ENCODE measurements around the gene CEP112. TPM values are rescaled to one million over a fixed set of nuclear protein-coding genes. Genes with fewer than 3 reads are reported as not detected.

Gene CEP112
- total and polyA plus RNA-seq, 3 donors from 2014 or later, result 50.2 to 107 (median 78.8) TPM

- TF ChIP-seq POLR2A (IDR thresholded peaks at IDR 0.05) (no peak), CTCF (IDR thresholded peaks at IDR 0.05) (no peak)
- no peaks in the 10 kb centered on the region for H3K4me1 ChIP-seq
- no peak for DNase-seq
- H3K9me3 ChIP-seq, result no peaks in the 10 kb centered on the region
- H3K4me3 ChIP-seq, result no peak overlapping the region
- H3K36me3 ChIP-seq (ENCODE audit: low read depth, missing control alignments), result no peaks in the 10 kb centered on the region
- H3K27ac ChIP-seq, result no peak overlapping the region
- H3K27me3 ChIP-seq, result no peaks in the 10 kb centered on the region
- intact Hi-C loops (cut with DNase I; ENCODE audit: low total_unique reads), result no loop called here
- 84 to 85% methylated on average over 2 of the region's 2 CpGs for WGBS, 2 donors
These were observed 534.6 kb downstream of the CEP112 start for GRCh38 chr17:65657251-65657828.

GRCh38 chr17:65656390-65657250 lies 535.3 kb downstream of the CEP112 start:
- H3K4me1 ChIP-seq, result no peaks in the 10 kb centered on the region
- no peak overlapping the region for H3K4me3 ChIP-seq
- TF ChIP-seq CTCF (IDR thresholded peaks at IDR 0.05) (no peak), POLR2A (IDR thresholded peaks at IDR 0.05) (no peak)
- H3K36me3 ChIP-seq (ENCODE audit: low read depth, missing control alignments), result no peaks in the 10 kb centered on the region
- no peaks in the 10 kb centered on the region for H3K27me3 ChIP-seq
- no peaks in the 10 kb centered on the region for H3K9me3 ChIP-seq
- WGBS, 2 donors, result 76 to 80% methylated on average over 7 of the region's 7 CpGs
- DNase-seq, result no peak
- no peak overlapping the region for H3K27ac ChIP-seq
- intact Hi-C loops (cut with DNase I; ENCODE audit: low total_unique reads), result no loop called here

- intact Hi-C loops (cut with DNase I; ENCODE audit: low total_unique reads), result no loop called here
- Histone ChIP-seq H3K27me3 (no peaks in the 10 kb centered on the region), H3K36me3 (ENCODE audit: low read depth, missing control alignments) (no peaks in the 10 kb centered on the region), H3K4me1 (no peaks in the 10 kb centered on the region), H3K27ac (no peak overlapping the region), H3K4me3 (no peak overlapping the region), H3K9me3 (no peaks in the 10 kb centered on the region)
- TF ChIP-seq CTCF (IDR thresholded peaks at IDR 0.05), result no peak
- TF ChIP-seq POLR2A (IDR thresholded peaks at IDR 0.05), result no peak
- 92 to 96% methylated on average over 3 of the region's 3 CpGs for WGBS, 2 donors
- DNase-seq, result no peak
These were observed 536.2 kb downstream of the CEP112 start for GRCh38 chr17:65655706-65656105.

- DNase-seq, result no peak
- no peaks in the 10 kb centered on the region for H3K4me1 ChIP-seq
- TF ChIP-seq CTCF (IDR thresholded peaks at IDR 0.05), result no peak
- TF ChIP-seq POLR2A (IDR thresholded peaks at IDR 0.05), result no peak
- H3K36me3 ChIP-seq (ENCODE audit: low read depth, missing control alignments), result no peaks in the 10 kb centered on the region
- H3K4me3 ChIP-seq, result no peak overlapping the region
- H3K27ac ChIP-seq, result no peak overlapping the region
- no peaks in the 10 kb centered on the region for H3K27me3 ChIP-seq
- intact Hi-C loops (cut with DNase I; ENCODE audit: low total_unique reads), result no loop called here
- H3K9me3 ChIP-seq, result no peaks in the 10 kb centered on the region
- WGBS, 2 donors, result 91 to 97% methylated on average over 1 of the region's 1 CpG
These were observed 547.4 kb downstream of the CEP112 start for GRCh38 chr17:65644545-65644944.

Data from testis (tissue), 3 donors.